OCI-LY3 (cell line): Measurements from ENCODE around the gene BAIAP2L2.

Experiments used
- H2AFZ ChIP-seq: fragments of 200-600, 300-600 bp; shearing (Covaris generic); 2 replicates; pipeline ENCODE4 v1.6.0; 2014; ENCODE audit warnings: antibody characterized with exemption, low read depth, low read length
- H3K27ac ChIP-seq: fragments of 200-600, 300-600 bp; sonication (generic); 2 replicates; pipeline ENCODE4 v1.5.1; 2014; ENCODE audit warnings: mild to moderate bottlenecking, low read length, moderate library complexity, mixed read lengths
- H3K27me3 ChIP-seq: fragments of 200-600, 300-600 bp; sonication (generic); 2 replicates; pipeline ENCODE4 v1.6.1; 2014; ENCODE audit warnings: low read depth, low read length, mixed read lengths
- H3K36me3 ChIP-seq: fragments of 200-600, 300-600 bp; sonication (generic); replicated peaks from 2 replicates; pipeline ENCODE3; 2014; ENCODE audit warnings: low read depth, low read length, mixed read lengths
- H3K4me1 ChIP-seq: fragments of 300-600, 200-600 bp; sonication (generic); 2 replicates; pipeline ENCODE4 v1.6.1; 2014; ENCODE audit warnings: low read length, mixed read lengths
- H3K4me2 ChIP-seq: fragments of 200-600, 300-600 bp; sonication (generic); 2 replicates; pipeline ENCODE4 v1.6.1; 2014; ENCODE audit warnings: low read length, mixed read lengths
- H3K4me3 ChIP-seq: fragments of 300-600, 200-600 bp; sonication (generic); 2 replicates; pipeline ENCODE4 v1.5.1; 2014; ENCODE audit warnings: antibody characterized with exemption, mild to moderate bottlenecking, low read length, moderate library complexity
- H3K79me2 ChIP-seq: fragments of 300-600, 200-600 bp; shearing (Covaris generic); 2 replicates; pipeline ENCODE4 v1.6.1; 2014; ENCODE audit warnings: mild to moderate bottlenecking, low read length, mixed read lengths
- H3K9ac ChIP-seq: fragments of 300-600, 200-600 bp; shearing (Covaris generic); 2 replicates; pipeline ENCODE4 v1.6.0; 2014; ENCODE audit warnings: mild to moderate bottlenecking, low read length, moderate library complexity
- H3K9me3 ChIP-seq: fragments of 200-600, 300-600 bp; shearing (Covaris generic); 2 replicates; pipeline ENCODE4 v1.6.1; 2014; ENCODE audit warnings: low read length, mixed read lengths; ENCODE audit not compliant: insufficient read depth
- H4K20me1 ChIP-seq: fragments of 200-600, 300-600 bp; sonication (generic); 2 replicates; pipeline ENCODE4 v1.6.1; 2016; ENCODE audit warnings: low read length, mixed read lengths; ENCODE audit not compliant: insufficient read depth
- EZH2phosphoT487 ChIP-seq: fragments of 200-600 bp; shearing (Covaris generic); IDR thresholded peaks from 2 replicates; pipeline ENCODE4 v1.6.1; 2018; ENCODE audit warnings: antibody characterized with exemption, mixed run types, low read depth
- TF ChIP-seq, protein P1 (sequence below): fragments of 200-600, 300-600 bp; sonication (generic); IDR thresholded peaks from 2 replicates; pipeline ENCODE4 v1.5.1; 2014; ENCODE audit warnings: antibody characterized with exemption, low read length, low read depth

BAIAP2L2 gene

DNA sequence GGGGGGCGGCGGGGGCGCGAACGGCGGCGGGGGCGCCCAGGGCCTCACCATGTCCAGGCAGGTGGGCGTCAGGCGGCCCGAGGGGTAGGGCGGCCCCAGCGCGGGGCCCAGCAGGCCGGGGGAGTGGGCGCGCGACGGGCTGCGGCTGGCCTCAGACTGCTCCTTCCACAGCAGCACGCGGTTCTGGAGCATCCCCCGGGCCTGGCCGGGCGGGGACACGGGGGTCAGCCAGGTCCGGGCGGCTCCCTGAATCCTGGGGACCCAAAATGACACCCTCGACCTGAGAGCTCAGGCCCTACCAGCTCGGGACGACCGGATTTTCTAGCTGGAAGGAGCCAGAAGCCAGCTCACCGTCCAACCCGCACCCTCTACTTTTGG, 21.0 kb downstream of the BAIAP2L2 start:
- Histone ChIP-seq H3K79me2 (no peaks in the 10 kb centered on the region), H3K27ac (no peak overlapping the region), H3K9ac (no peak overlapping the region), H3K9me3 (no peaks in the 10 kb centered on the region), H3K36me3 (no peaks in the 10 kb centered on the region), H3K4me2 (no peak overlapping the region), H3K27me3 (no peaks in the 10 kb centered on the region), H3K4me1 (no peaks in the 10 kb centered on the region), H3K4me3 (no peak overlapping the region), H4K20me1 (no peaks in the 10 kb centered on the region), H2AFZ (no peak overlapping the region)
- TF ChIP-seq, protein P1, sequence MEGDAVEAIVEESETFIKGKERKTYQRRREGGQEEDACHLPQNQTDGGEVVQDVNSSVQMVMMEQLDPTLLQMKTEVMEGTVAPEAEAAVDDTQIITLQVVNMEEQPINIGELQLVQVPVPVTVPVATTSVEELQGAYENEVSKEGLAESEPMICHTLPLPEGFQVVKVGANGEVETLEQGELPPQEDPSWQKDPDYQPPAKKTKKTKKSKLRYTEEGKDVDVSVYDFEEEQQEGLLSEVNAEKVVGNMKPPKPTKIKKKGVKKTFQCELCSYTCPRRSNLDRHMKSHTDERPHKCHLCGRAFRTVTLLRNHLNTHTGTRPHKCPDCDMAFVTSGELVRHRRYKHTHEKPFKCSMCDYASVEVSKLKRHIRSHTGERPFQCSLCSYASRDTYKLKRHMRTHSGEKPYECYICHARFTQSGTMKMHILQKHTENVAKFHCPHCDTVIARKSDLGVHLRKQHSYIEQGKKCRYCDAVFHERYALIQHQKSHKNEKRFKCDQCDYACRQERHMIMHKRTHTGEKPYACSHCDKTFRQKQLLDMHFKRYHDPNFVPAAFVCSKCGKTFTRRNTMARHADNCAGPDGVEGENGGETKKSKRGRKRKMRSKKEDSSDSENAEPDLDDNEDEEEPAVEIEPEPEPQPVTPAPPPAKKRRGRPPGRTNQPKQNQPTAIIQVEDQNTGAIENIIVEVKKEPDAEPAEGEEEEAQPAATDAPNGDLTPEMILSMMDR: no peak
- no peak for TF ChIP-seq EZH2phosphoT487

DNA sequence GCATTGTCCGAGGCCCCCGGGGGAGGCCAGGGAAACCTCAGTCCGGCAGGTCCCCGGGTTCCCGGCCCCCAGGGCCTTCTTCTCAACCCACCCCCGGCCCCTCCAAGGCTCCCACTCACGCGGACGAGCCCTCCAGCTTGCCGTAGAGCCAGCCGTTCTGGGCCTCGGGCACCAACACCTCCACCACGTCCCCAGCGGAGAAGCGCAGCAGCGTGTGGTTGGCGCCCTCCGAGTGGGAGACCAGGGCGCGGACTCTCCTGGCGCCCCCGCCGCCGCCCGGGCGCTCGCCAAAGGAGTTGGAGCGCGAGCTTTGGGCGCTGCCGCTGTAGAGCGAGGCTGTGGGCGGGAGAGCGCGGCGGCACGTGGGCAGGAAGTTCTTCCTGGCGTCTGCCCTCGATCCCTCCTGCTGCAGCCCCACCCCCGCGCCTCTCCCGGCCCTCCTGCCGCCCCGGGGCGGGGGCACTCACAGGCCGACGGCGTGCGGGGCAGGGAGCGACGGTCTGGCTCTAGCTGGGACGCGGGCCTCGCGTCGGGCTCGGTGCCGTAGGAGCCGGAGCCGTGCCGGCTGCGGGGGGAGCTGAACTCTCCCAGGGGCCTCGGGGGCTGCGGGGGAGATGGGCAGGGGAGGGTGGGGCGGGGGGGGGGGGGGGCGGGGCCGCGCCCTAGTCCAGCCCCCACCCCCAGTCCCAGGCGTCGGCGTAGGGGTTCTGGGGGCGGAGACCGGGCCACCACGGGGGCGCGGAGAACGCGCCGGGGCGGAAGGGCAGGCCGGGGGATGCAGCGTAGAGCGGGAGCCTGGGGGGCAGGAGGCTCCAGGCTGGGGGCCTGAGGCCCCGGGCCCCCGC, 21.6 kb downstream of the BAIAP2L2 start:
- no peak overlapping the region for H3K4me2 ChIP-seq
- H3K4me3 ChIP-seq: no peak overlapping the region
- H3K9ac ChIP-seq: no peak overlapping the region
- H3K79me2 ChIP-seq: no peaks in the 10 kb centered on the region
- H3K27me3 ChIP-seq: no peaks in the 10 kb centered on the region
- no peaks in the 10 kb centered on the region for H3K9me3 ChIP-seq
- no peak overlapping the region for H3K27ac ChIP-seq
- no peaks in the 10 kb centered on the region for H4K20me1 ChIP-seq
- H2AFZ ChIP-seq: no peak overlapping the region
- H3K4me1 ChIP-seq: no peaks in the 10 kb centered on the region
- H3K36me3 ChIP-seq: no peaks in the 10 kb centered on the region
- TF ChIP-seq, protein P1: no peak

DNA sequence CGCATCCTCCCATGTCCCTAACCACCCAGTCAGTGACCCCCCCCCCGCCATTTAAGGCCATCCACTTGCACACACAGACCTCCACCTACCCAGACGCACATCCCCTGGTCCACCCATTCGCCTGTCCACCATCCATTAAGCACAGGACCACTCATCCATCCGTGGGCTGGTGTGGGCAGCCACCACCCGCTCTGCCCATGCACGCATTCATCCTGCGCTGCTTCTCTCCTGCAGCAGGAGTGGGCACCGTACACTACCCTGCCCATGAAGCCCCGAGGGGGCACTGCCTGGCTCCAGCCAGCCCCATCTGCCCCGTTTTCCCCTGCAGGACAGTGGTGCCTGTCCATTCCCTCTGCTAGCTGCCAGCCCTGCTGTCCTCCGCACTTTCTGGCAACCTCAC, 22.6 kb downstream of the BAIAP2L2 start:
- no peak overlapping the region for H3K27ac ChIP-seq
- no peaks in the 10 kb centered on the region for H3K36me3 ChIP-seq
- no peaks in the 10 kb centered on the region for H3K4me1 ChIP-seq
- H2AFZ ChIP-seq: no peak overlapping the region
- no peak overlapping the region for H3K9ac ChIP-seq
- H3K9me3 ChIP-seq: no peaks in the 10 kb centered on the region
- no peaks in the 10 kb centered on the region for H3K79me2 ChIP-seq
- no peak overlapping the region for H3K4me3 ChIP-seq
- H3K27me3 ChIP-seq: no peaks in the 10 kb centered on the region
- TF ChIP-seq EZH2phosphoT487: no peak
- H4K20me1 ChIP-seq: no peaks in the 10 kb centered on the region
- H3K4me2 ChIP-seq: no peak overlapping the region

DNA sequence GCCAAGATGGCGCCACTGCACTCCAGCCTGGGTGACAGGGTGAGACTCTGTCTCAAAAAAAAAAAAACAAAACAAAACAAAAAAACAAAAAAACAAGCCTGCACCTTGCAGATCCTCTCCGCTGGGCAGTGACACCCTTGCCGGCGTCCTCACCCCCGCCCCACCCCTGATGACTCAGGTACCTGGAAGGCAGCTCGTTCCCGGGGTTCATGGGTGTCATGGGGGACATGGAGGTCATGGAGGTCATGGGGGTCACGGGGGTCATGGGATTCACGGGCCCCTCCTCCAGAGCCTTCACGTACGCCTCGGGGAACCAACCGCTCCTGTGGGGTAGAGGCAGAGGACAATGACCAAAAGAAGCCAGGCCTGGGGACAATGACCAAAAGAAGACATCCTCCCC, 23.5 kb downstream of the BAIAP2L2 start:
- Histone ChIP-seq H3K27me3 (no peaks in the 10 kb centered on the region), H4K20me1 (no peaks in the 10 kb centered on the region), H3K4me2 (no peak overlapping the region), H3K9me3 (no peaks in the 10 kb centered on the region), H3K4me3 (no peak overlapping the region), H3K9ac (no peak overlapping the region), H3K36me3 (no peaks in the 10 kb centered on the region), H2AFZ (no peak overlapping the region), H3K4me1 (no peaks in the 10 kb centered on the region), H3K27ac (no peak overlapping the region), H3K79me2 (no peaks in the 10 kb centered on the region)
- TF ChIP-seq, protein P1: no peak
- no peak for TF ChIP-seq EZH2phosphoT487
